GM23338 (cell line): ENCODE results near the gene BTN3A1. TPM values are rescaled to one million over a fixed set of nuclear protein-coding genes. Genes with fewer than 3 reads are reported as not detected.

Experiments
- ATAC-seq: fragments of 200-7000 bp; cut with Tn5 transposase; 3 replicates; pipeline ENCODE4 v1.9.1; 2020
- DNase-seq: peaks from one replicate; pipeline ENCODE4 v3.0.0-alpha.2; 2015; ENCODE audit warnings: low spot score
- H2AFZ ChIP-seq: fragments of 200-600 bp; sonication (generic); 2 replicates; pipeline ENCODE4 v1.8.0; 2016; ENCODE audit warnings: antibody characterized with exemption, mild to moderate bottlenecking, moderate library complexity
- H3F3A ChIP-seq: fragments of 200-600 bp; sonication (generic); replicated peaks from 2 replicates; pipeline ENCODE4 v1.8.0; 2017; ENCODE audit warnings: antibody characterized with exemption, mixed run types, low read depth
- H3K27ac ChIP-seq: fragments of 200-600 bp; sonication (generic); 2 replicates; pipeline ENCODE4 v1.6.1; 2016; ENCODE audit warnings: low read depth
- H3K27me3 ChIP-seq: fragments of 200-600 bp; sonication (generic); 2 replicates; pipeline ENCODE4 v1.8.0; 2016; ENCODE audit warnings: mild to moderate bottlenecking, mixed run types, moderate library complexity; ENCODE audit not compliant: insufficient read depth
- H3K36me3 ChIP-seq: fragments of 200-600 bp; sonication (generic); 2 replicates; pipeline ENCODE4 v1.8.0; 2016; ENCODE audit warnings: mild to moderate bottlenecking; ENCODE audit not compliant: insufficient read depth
- H3K4me1 ChIP-seq: fragments of 200-600 bp; sonication (generic); 2 replicates; pipeline ENCODE4 v1.8.0; 2016; ENCODE audit warnings: mild to moderate bottlenecking, moderate library complexity; ENCODE audit not compliant: insufficient read depth
- H3K4me2 ChIP-seq: fragments of 200-600 bp; sonication (generic); 2 replicates; pipeline ENCODE4 v1.7.1; 2017; ENCODE audit warnings: mixed run types
- H3K4me3 ChIP-seq: fragments of 200-600 bp; sonication (generic); 2 replicates; pipeline ENCODE4 v1.6.1; 2016; ENCODE audit warnings: mixed run types
- H3K79me2 ChIP-seq: fragments of 200-600 bp; sonication (generic); replicated peaks from 2 replicates; pipeline ENCODE4 v1.8.0; 2017; ENCODE audit warnings: mild to moderate bottlenecking; ENCODE audit not compliant: insufficient read depth
- H3K9me2 ChIP-seq: fragments of 200-600 bp; sonication (generic); 2 replicates; pipeline ENCODE4 v1.8.0; 2017; ENCODE audit not compliant: insufficient read depth
- H4K20me1 ChIP-seq: fragments of 200-600 bp; sonication (generic); replicated peaks from 2 replicates; pipeline ENCODE4 v1.8.0; 2017; ENCODE audit warnings: mild to moderate bottlenecking; ENCODE audit not compliant: insufficient read depth
- H3K27ac Mint-ChIP-seq: 2 replicates; pipeline ENCODE4 v1.8.0; 2020; ENCODE audit warnings: inconsistent platforms, mild to moderate bottlenecking, moderate library complexity, mixed read lengths
- H3K27me3 Mint-ChIP-seq: 3 replicates; pipeline ENCODE4 v1.8.0; 2022; ENCODE audit warnings: low read depth, mild to moderate bottlenecking, moderate library complexity, mixed read lengths, inconsistent platforms; ENCODE audit not compliant: insufficient read depth, poor library complexity
- H3K36me3 Mint-ChIP-seq: 3 replicates; pipeline ENCODE4 v1.8.0; 2021; ENCODE audit warnings: low read depth, mild to moderate bottlenecking, inconsistent platforms, moderate library complexity, mixed read lengths
- H3K4me1 Mint-ChIP-seq: 3 replicates; pipeline ENCODE4 v1.8.0; 2020; ENCODE audit warnings: mild to moderate bottlenecking, inconsistent platforms, mixed read lengths
- H3K4me3 Mint-ChIP-seq: 3 replicates; pipeline ENCODE4 v1.8.0; 2021; ENCODE audit warnings: moderate library complexity, mild to moderate bottlenecking, inconsistent platforms, mixed read lengths
- H3K9me3 Mint-ChIP-seq: 3 replicates; pipeline ENCODE4 v1.8.0; 2020; ENCODE audit warnings: moderate library complexity, mild to moderate bottlenecking, inconsistent platforms, mixed read lengths
- ETS1 ChIP-seq: IDR thresholded peaks from 2 replicates; pipeline ENCODE4 v1.6.1; 2016; ENCODE audit warnings: antibody characterized with exemption
- EZH2 ChIP-seq: fragments of 200-600 bp; sonication (generic); IDR thresholded peaks from one replicate; pipeline ENCODE4 v1.8.0; 2017; ENCODE audit warnings: antibody characterized with exemption, mild to moderate bottlenecking, low read depth; ENCODE audit not compliant: unreplicated experiment
- NANOG ChIP-seq: IDR thresholded peaks from 2 replicates; pipeline ENCODE4 v1.6.1; 2016; ENCODE audit warnings: antibody characterized with exemption, borderline replicate concordance
- STAT1 ChIP-seq: IDR thresholded peaks from one replicate; pipeline ENCODE4 v1.6.1; 2016; ENCODE audit warnings: antibody characterized with exemption; ENCODE audit not compliant: unreplicated experiment
- ZNF114 ChIP-seq: fragments of 250-450 bp; sonication (Bioruptor Pico); IDR thresholded peaks from 2 replicates; pipeline ENCODE4 v1.5.0; 2020; ENCODE audit warnings: mild to moderate bottlenecking, moderate library complexity
- ZNF331 ChIP-seq: fragments of 250-450 bp; sonication (Bioruptor Pico); IDR thresholded peaks from 2 replicates; pipeline ENCODE4 v1.5.0; 2020; ENCODE audit warnings: low read depth, mild to moderate bottlenecking, moderate library complexity
- polyA plus RNA-seq: library from polyadenylated mRNA; unstranded; fragments of >200 nt; fragmentation: Nextera tagmentation; extraction: Ambion mirVana; gene quantifications from 2 replicates; pipeline ENCODE4 v1.2.1, GENCODE V29; 2016
- total RNA-seq: library from RNA; depleted of rRNA; stranded (reverse); fragments of >200 nt; shearing (Covaris generic); gene quantifications from 2 replicates; pipeline ENCODE4 v1.2.3, GENCODE V29; 2014
- TF ChIP-seq, protein P1 (sequence below): fragments of 250-450 bp; sonication (Bioruptor Pico); IDR thresholded peaks from 2 replicates; pipeline ENCODE4 v1.5.0; 2020; ENCODE audit warnings: mild to moderate bottlenecking, moderate library complexity

Gene BTN3A1
- total and polyA plus RNA-seq, 2 experiments from 2014 or later = 2.4 to 4.0 TPM

DNA sequence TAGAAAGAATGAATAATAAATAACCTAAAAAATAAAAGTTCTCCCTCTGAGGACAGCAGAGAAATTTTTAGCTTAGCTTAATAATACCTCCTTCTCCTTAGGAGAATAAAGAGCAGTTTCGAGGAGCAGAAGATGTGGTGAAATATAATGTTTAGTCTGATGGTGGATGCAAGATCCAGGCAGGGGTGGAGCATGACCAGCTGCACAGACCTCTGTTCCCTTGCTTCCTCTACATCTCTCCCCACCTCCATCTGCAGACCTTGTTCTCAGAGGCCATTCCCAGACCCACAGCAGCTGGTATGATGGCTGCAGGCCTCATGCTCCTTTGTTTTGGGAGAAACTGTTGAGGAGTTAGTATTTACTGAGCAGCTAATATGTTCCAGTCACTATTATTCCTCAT is 35.6 kb upstream of the BTN3A1 start (continued):
- TF ChIP-seq, protein P1, sequence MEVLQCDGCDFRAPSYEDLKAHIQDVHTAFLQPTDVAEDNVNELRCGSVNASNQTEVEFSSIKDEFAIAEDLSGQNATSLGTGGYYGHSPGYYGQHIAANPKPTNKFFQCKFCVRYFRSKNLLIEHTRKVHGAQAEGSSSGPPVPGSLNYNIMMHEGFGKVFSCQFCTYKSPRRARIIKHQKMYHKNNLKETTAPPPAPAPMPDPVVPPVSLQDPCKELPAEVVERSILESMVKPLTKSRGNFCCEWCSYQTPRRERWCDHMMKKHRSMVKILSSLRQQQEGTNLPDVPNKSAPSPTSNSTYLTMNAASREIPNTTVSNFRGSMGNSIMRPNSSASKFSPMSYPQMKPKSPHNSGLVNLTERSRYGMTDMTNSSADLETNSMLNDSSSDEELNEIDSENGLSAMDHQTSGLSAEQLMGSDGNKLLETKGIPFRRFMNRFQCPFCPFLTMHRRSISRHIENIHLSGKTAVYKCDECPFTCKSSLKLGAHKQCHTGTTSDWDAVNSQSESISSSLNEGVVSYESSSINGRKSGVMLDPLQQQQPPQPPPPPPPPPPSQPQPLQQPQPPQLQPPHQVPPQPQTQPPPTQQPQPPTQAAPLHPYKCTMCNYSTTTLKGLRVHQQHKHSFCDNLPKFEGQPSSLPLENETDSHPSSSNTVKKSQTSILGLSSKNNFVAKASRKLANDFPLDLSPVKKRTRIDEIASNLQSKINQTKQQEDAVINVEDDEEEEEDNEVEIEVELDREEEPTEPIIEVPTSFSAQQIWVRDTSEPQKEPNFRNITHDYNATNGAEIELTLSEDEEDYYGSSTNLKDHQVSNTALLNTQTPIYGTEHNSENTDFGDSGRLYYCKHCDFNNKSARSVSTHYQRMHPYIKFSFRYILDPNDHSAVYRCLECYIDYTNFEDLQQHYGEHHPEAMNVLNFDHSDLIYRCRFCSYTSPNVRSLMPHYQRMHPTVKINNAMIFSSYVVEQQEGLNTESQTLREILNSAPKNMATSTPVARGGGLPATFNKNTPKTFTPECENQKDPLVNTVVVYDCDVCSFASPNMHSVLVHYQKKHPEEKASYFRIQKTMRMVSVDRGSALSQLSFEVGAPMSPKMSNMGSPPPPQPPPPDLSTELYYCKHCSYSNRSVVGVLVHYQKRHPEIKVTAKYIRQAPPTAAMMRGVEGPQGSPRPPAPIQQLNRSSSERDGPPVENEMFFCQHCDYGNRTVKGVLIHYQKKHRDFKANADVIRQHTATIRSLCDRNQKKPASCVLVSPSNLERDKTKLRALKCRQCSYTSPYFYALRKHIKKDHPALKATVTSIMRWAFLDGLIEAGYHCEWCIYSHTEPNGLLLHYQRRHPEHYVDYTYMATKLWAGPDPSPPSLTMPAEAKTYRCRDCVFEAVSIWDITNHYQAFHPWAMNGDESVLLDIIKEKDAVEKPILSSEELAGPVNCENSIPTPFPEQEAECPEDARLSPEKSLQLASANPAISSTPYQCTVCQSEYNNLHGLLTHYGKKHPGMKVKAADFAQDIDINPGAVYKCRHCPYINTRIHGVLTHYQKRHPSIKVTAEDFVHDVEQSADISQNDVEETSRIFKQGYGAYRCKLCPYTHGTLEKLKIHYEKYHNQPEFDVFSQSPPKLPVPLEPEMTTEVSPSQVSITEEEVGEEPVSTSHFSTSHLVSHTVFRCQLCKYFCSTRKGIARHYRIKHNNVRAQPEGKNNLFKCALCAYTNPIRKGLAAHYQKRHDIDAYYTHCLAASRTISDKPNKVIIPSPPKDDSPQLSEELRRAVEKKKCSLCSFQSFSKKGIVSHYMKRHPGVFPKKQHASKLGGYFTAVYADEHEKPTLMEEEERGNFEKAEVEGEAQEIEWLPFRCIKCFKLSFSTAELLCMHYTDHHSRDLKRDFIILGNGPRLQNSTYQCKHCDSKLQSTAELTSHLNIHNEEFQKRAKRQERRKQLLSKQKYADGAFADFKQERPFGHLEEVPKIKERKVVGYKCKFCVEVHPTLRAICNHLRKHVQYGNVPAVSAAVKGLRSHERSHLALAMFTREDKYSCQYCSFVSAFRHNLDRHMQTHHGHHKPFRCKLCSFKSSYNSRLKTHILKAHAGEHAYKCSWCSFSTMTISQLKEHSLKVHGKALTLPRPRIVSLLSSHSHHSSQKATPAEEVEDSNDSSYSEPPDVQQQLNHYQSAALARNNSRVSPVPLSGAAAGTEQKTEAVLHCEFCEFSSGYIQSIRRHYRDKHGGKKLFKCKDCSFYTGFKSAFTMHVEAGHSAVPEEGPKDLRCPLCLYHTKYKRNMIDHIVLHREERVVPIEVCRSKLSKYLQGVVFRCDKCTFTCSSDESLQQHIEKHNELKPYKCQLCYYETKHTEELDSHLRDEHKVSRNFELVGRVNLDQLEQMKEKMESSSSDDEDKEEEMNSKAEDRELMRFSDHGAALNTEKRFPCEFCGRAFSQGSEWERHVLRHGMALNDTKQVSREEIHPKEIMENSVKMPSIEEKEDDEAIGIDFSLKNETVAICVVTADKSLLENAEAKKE = no peak
- TF ChIP-seq EZH2 (no peak), ETS1 (no peak), ZNF331 (CRISPR knock-in tag) (no peak), NANOG (no peak)

GRCh38 chr6:26367114-26367513 is 35.0 kb upstream of the BTN3A1 start:
- Histone ChIP-seq H3K4me2 (no peak overlapping the region), H3K36me3 (no peaks in the 10 kb centered on the region), H3K27ac (no peak overlapping the region), H4K20me1 (no peaks in the 10 kb centered on the region), H3K4me1 (no peaks in the 10 kb centered on the region), H3K27me3 (no peaks in the 10 kb centered on the region), H3K79me2 (no peaks in the 10 kb centered on the region), H3K4me3 (no peak overlapping the region), H3K9me2 (no peaks in the 10 kb centered on the region), H3F3A (no peaks in the 10 kb centered on the region), H2AFZ (no peak overlapping the region)
- ATAC-seq (no peak), DNase-seq (no peak)
- no peaks in the 10 kb centered on the region for H3K4me1 Mint-ChIP-seq
- H3K9me3 Mint-ChIP-seq = no peaks in the 10 kb centered on the region
- H3K36me3 Mint-ChIP-seq = no peaks in the 10 kb centered on the region
- peaks cover 4% of the 10 kb centered on the region for H3K27me3 Mint-ChIP-seq
- H3K27ac Mint-ChIP-seq = no peak overlapping the region
- H3K4me3 Mint-ChIP-seq = no peak overlapping the region
- no peak for TF ChIP-seq NANOG
- TF ChIP-seq, protein P1 = no peak
- TF ChIP-seq STAT1 = no peak
- no peak for TF ChIP-seq ZNF331 (CRISPR knock-in tag)
- no peak for TF ChIP-seq ZNF114 (CRISPR knock-in tag)
